HCT116 (cell line): ENCODE measurements around the gene STKLD1. TPM values are rescaled to one million over a fixed set of nuclear protein-coding genes. Genes with fewer than 3 reads are reported as not detected.

Experiments
- ATAC-seq: fragments of 200-7000 bp; cut with Tn5 transposase; 2 replicates; pipeline ENCODE4 v1.9.1; 2020; ENCODE audit warnings: mild to moderate bottlenecking, moderate library complexity
- BruUV-seq: library from RNA; stranded (reverse); fragments of 400-500 nt; replicated peaks from 2 replicates; lab custom pipeline; 2021; lab: Mats Ljungman, UMichigan
- CTCF ChIA-PET: fragments of 300-600 bp; sonication (Branson Sonifier 250); formaldehyde crosslinking; loops from one replicate; lab custom pipeline; 2021; ENCODE audit warnings: antibody characterized with exemption; lab: Charles Lee
- POLR2A ChIA-PET: fragments of 300-600, 350-600 bp; sonication (Branson Sonifier 250); formaldehyde crosslinking; loops from one replicate; lab custom pipeline; 2021; ENCODE audit warnings: antibody characterized with exemption; lab: Charles Lee
- RAD21 ChIA-PET, 2 experiments: fragments of 300-600 bp; sonication (Branson Sonifier 250); formaldehyde crosslinking; loops; one replicate each; lab custom pipeline; 2023; ENCODE audit warnings: low total read pairs in 2 of 2; ENCODE audit not compliant: uncharacterized antibody in 2 of 2, unreplicated experiment in 2 of 2, low non-redundant PET in 1 of 2; lab: Charles Lee
- DNase-seq: peaks from one replicate; pipeline ENCODE4 v3.0.0-alpha.2; 2010; ENCODE audit warnings: low read depth, low spot score
- H2AFZ ChIP-seq: fragments of 200-600 bp; shearing (Covaris generic), sonication (generic); 2 replicates; pipeline ENCODE4 v1.6.1; 2017; ENCODE audit warnings: low read depth, mixed run types, mixed read lengths, antibody characterized with exemption, low read length; ENCODE audit not compliant: poor library complexity, severe bottlenecking
- H3K27ac ChIP-seq: 2 replicates; pipeline ENCODE4 v1.5.1; 2012; ENCODE audit warnings: low read depth, low read length
- H3K27me3 ChIP-seq: fragments of 200-600 bp; sonication (generic); 2 replicates; pipeline ENCODE4 v1.6.1; 2016; ENCODE audit warnings: mixed run types, low read length, mixed read lengths; ENCODE audit not compliant: insufficient read depth
- H3K36me3 ChIP-seq, 2 experiments: fragments of 200-500 bp in 1 of 2; fragments of 200-600 bp in 1 of 2; sonication (Bioruptor generic) in 1 of 2; sonication (generic) in 1 of 2; 2 replicates each; pipeline versions ENCODE4 v1.5.1 to v1.6.1; 2014 to 2016; ENCODE audit warnings: low read length in 2 of 2, inconsistent platforms in 1 of 2, mixed read lengths in 1 of 2, mixed run types in 1 of 2; ENCODE audit not compliant: insufficient read depth in 2 of 2, control insufficient read depth in 1 of 2
- H3K4me1 ChIP-seq, 2 experiments: fragments of 200-600 bp in 1 of 2; sonication (generic) in 1 of 2; 2 replicates each; pipeline versions ENCODE4 v1.5.1 to v1.6.1; 2012 to 2017; ENCODE audit warnings: low read length in 2 of 2, inconsistent platforms in 1 of 2, mild to moderate bottlenecking in 1 of 2, mixed read lengths in 1 of 2, mixed run types in 1 of 2, moderate library complexity in 1 of 2; ENCODE audit not compliant: insufficient read depth in 2 of 2, control insufficient read depth in 1 of 2
- H3K4me2 ChIP-seq: fragments of 200-600 bp; sonication (generic); 2 replicates; pipeline ENCODE4 v1.6.1; 2017; ENCODE audit warnings: mixed run types, low read length, mixed read lengths
- H3K4me3 ChIP-seq, 2 experiments: fragments of 200-600 bp in 1 of 2; sonication (generic) in 1 of 2; replicated peaks in 1 of 2; 2 replicates each; pipeline ENCODE4 v1.5.1; 2011 to 2016; ENCODE audit warnings: low read length in 2 of 2, control low read depth in 1 of 2, low read depth in 1 of 2, mild to moderate bottlenecking in 1 of 2, mixed read lengths in 1 of 2, mixed run types in 1 of 2
- H3K79me2 ChIP-seq: fragments of 200-600 bp; sonication (generic); 2 replicates; pipeline ENCODE4 v1.6.1; 2017; ENCODE audit warnings: mild to moderate bottlenecking, mixed run types, low read length, moderate library complexity, mixed read lengths; ENCODE audit not compliant: insufficient read depth
- H3K9ac ChIP-seq: fragments of 200-600 bp; sonication (generic); 2 replicates; pipeline ENCODE4 v1.6.1; 2016; ENCODE audit warnings: low read length, mixed read lengths
- H3K9me2 ChIP-seq: fragments of 200-600 bp; sonication (generic), shearing (Covaris generic); 2 replicates; pipeline ENCODE4 v1.6.1; 2017; ENCODE audit warnings: mixed run types, mild to moderate bottlenecking, moderate library complexity; ENCODE audit not compliant: insufficient read depth
- H3K9me3 ChIP-seq, 2 experiments: fragments of 200-500 bp in 1 of 2; fragments of 200-600 bp in 1 of 2; sonication (Bioruptor generic) in 1 of 2; sonication (generic) in 1 of 2; 2 replicates each; pipeline ENCODE4 v1.6.1; 2014 to 2017; ENCODE audit warnings: low read length in 2 of 2, mixed read lengths in 2 of 2, inconsistent platforms in 1 of 2, low read depth in 1 of 2, mild to moderate bottlenecking in 1 of 2, mixed run types in 1 of 2, moderate library complexity in 1 of 2; ENCODE audit not compliant: control insufficient read depth in 1 of 2, insufficient read depth in 1 of 2
- H4K20me1 ChIP-seq: fragments of 200-600 bp; sonication (generic), shearing (Covaris generic); 2 replicates; pipeline ENCODE4 v1.6.1; 2017; ENCODE audit warnings: mixed run types, mild to moderate bottlenecking, moderate library complexity; ENCODE audit not compliant: insufficient read depth
- CEBPB ChIP-seq: IDR thresholded peaks from 2 replicates; pipeline ENCODE4 v1.6.1; 2012; ENCODE audit warnings: low read depth
- ELF1 ChIP-seq: IDR thresholded peaks from 2 replicates; pipeline ENCODE4 v1.6.1; 2012; ENCODE audit warnings: low read depth, borderline replicate concordance
- EZH2phosphoT487 ChIP-seq: fragments of 200-600 bp; IDR thresholded peaks from 2 replicates; pipeline ENCODE4 v1.6.1; 2018; ENCODE audit warnings: antibody characterized with exemption, borderline replicate concordance
- FOSL1 ChIP-seq: IDR thresholded peaks from 2 replicates; pipeline ENCODE4 v1.6.1; 2012; ENCODE audit warnings: low read depth
- POLR2A ChIP-seq: IDR thresholded peaks from 2 replicates; pipeline ENCODE4 v1.7.0; 2011; ENCODE audit warnings: borderline replicate concordance; ENCODE audit not compliant: insufficient read depth, insufficient read length; ENCODE audit errors: extremely low read depth
- POLR2AphosphoS5 ChIP-seq: IDR thresholded peaks from 2 replicates; pipeline ENCODE4 v1.6.1; 2011; ENCODE audit warnings: mild to moderate bottlenecking, low read depth, low read length, moderate library complexity
- RAD21 ChIP-seq: IDR thresholded peaks from 2 replicates; pipeline ENCODE4 v1.6.1; 2012; ENCODE audit warnings: low read depth, mild to moderate bottlenecking
- REST ChIP-seq: IDR thresholded peaks from 2 replicates; pipeline ENCODE4 v1.6.1; 2012; ENCODE audit warnings: low read depth
- SIN3A ChIP-seq: IDR thresholded peaks from 2 replicates; pipeline ENCODE4 v1.6.1; 2012; ENCODE audit warnings: low read depth
- SP1 ChIP-seq: IDR thresholded peaks from 2 replicates; pipeline ENCODE4 v1.6.1; 2012; ENCODE audit warnings: low read depth
- TCF7L2 ChIP-seq: IDR thresholded peaks from 2 replicates; pipeline ENCODE4 v1.7.0; 2011; ENCODE audit warnings: borderline replicate concordance, inconsistent platforms; ENCODE audit not compliant: insufficient read depth, insufficient read length; ENCODE audit errors: extremely low read depth
- YY1 ChIP-seq: IDR thresholded peaks from 2 replicates; pipeline ENCODE4 v1.6.1; 2011; ENCODE audit warnings: low read length, low read depth, moderate library complexity, mild to moderate bottlenecking; ENCODE audit not compliant: insufficient replicate concordance; ENCODE audit errors: extremely low read depth
- ZBTB33 ChIP-seq: IDR thresholded peaks from 2 replicates; pipeline ENCODE4 v1.6.1; 2011; ENCODE audit warnings: mild to moderate bottlenecking, low read length, moderate library complexity; ENCODE audit not compliant: insufficient replicate concordance; ENCODE audit errors: extremely low read depth
- ZFX ChIP-seq: fragments of 450-650 bp; IDR thresholded peaks from 2 replicates; pipeline ENCODE4 v1.6.1; 2017
- ZNF274 ChIP-seq: fragments of 200-500 bp; sonication (Bioruptor generic); IDR thresholded peaks from 2 replicates; pipeline ENCODE4 v1.6.1; 2014; ENCODE audit warnings: mild to moderate bottlenecking, low read depth, low read length, inconsistent platforms
- intact Hi-C: fragments of 100-400 bp; cut with micrococcal nuclease; formaldehyde crosslinking; loops from 2 replicates; pipeline ENCODE4 v1.10.0; 2022
- total RNA-seq: library from RNA; stranded (reverse); gene quantifications from one replicate; pipeline ENCODE4 v1.2.1, GENCODE V29; 2021; ENCODE audit not compliant: unreplicated experiment

STKLD1 gene
- total RNA-seq, 1 experiment from 2014 or later: 0.37 TPM

- Histone ChIP-seq H3K9me3 (no peaks in the 10 kb centered on the region), H2AFZ (no peak overlapping the region), H3K9ac (no peak overlapping the region), H3K9me2 (no peaks in the 10 kb centered on the region), H3K27me3 (no peaks in the 10 kb centered on the region), H3K4me2 (no peak overlapping the region), H3K27ac (no peak overlapping the region), H3K4me3 (no peak overlapping the region), H3K36me3 (peaks cover under 1 to 10% of the 10 kb centered on the region in 2 experiments; a peak in 2 of 4 replicates), H4K20me1 (no peaks in the 10 kb centered on the region), H3K79me2 (no peaks in the 10 kb centered on the region), H3K4me1 (no peaks in the 10 kb centered on the region)
- ATAC-seq: no peak
- ChIA-PET RAD21 (no interaction called here), CTCF (no interaction called here), POLR2A (no interaction called here)
- no peak for TF ChIP-seq ZBTB33
- no peak for TF ChIP-seq SP1
- no peak for TF ChIP-seq POLR2AphosphoS5
- BruUV-seq: no TSS peak
- intact Hi-C loops: no loop called here
- no peak for DNase-seq
Observed at GRCh38 chr9:133400292-133400691, 24.1 kb downstream of the STKLD1 start.

GRCh38 chr9:133401588-133401987, 25.4 kb downstream of the STKLD1 start:
- Histone ChIP-seq H3K27me3 (no peaks in the 10 kb centered on the region), H3K36me3 (peaks cover 13 to 21% of the 10 kb centered on the region in 2 experiments; a peak in 3 of 4 replicates), H3K4me3 (no peak overlapping the region), H3K9me3 (no peaks in the 10 kb centered on the region), H4K20me1 (no peaks in the 10 kb centered on the region), H2AFZ (no peak overlapping the region), H3K79me2 (no peaks in the 10 kb centered on the region), H3K9ac (no peak overlapping the region), H3K27ac (no peak overlapping the region), H3K9me2 (no peaks in the 10 kb centered on the region), H3K4me1 (no peaks in the 10 kb centered on the region), H3K4me2 (no peak overlapping the region)
- no TSS peak for BruUV-seq
- intact Hi-C loops: no loop called here
- ChIA-PET RAD21 (no interaction called here), CTCF (no interaction called here), POLR2A (no interaction called here)
- ATAC-seq: no peak
- DNase-seq: no peak
- TF ChIP-seq RAD21: no peak
- no peak for TF ChIP-seq POLR2A
- TF ChIP-seq SIN3A: no peak
- no peak for TF ChIP-seq FOSL1
- no peak for TF ChIP-seq REST
- no peak for TF ChIP-seq POLR2AphosphoS5
- no peak for TF ChIP-seq ZNF274
- no peak for TF ChIP-seq TCF7L2
- no peak for TF ChIP-seq CEBPB
- TF ChIP-seq SP1: no peak
- TF ChIP-seq EZH2phosphoT487: no peak
- no peak for TF ChIP-seq ZFX
- no peak for TF ChIP-seq ELF1
- TF ChIP-seq YY1: no peak
